ENCODE results near the gene TMED5. TPM values are rescaled to one million over a fixed set of nuclear protein-coding genes. Genes with fewer than 3 reads are reported as not detected.
A peak's percentile ranks its signal among the peaks of the same experiment; 100 is the strongest.

The TMED5 gene
- total and polyA plus RNA-seq, 2 experiments from 2014 or later = 25.0 to 45.2 TPM

GRCh38 chr1:93180723-93181613 lies 755 bp upstream of the TMED5 start, which contains the start of gene CCDC18:
Gene CCDC18 (plus strand): TSS chr1:93180724. CDS start chr1:93183362, 2,638 bp downstream.
- H4K20me1 ChIP-seq (replicated peaks; ENCODE audit: insufficient read depth) = peaks cover 6% of the 10 kb centered on the region; the same call in 1 of the 2 replicates
- peaks cover 3% of the 10 kb centered on the region; the same call in 1 of the 2 replicates for H3F3A ChIP-seq (replicated peaks; ENCODE audit: low read depth)
- peak within 1 kb of the TSS; percentile 94 for H3K27ac ChIP-seq (ENCODE audit: low read depth)
- H3K27me3 ChIP-seq (ENCODE audit: insufficient read depth) = no peaks in the 10 kb centered on the region
- H3K4me2 ChIP-seq = peak within 1 kb of the TSS; percentile 84
- ATAC-seq = peak; percentile 13
- no peaks in the 10 kb centered on the region for H3K36me3 ChIP-seq (ENCODE audit: insufficient read depth)
- H3K36me3 Mint-ChIP-seq (ENCODE audit: low read depth) = no peaks in the 10 kb centered on the region; the same call in 1 of the 3 replicates
- H2AFZ ChIP-seq = peak within 1 kb of the TSS; percentile 94
- peak; percentile 66 for DNase-seq (ENCODE audit: low spot score)
- no peaks in the 10 kb centered on the region; the same call in 2 of the 3 replicates for H3K9me3 Mint-ChIP-seq
- peaks cover 8% of the 10 kb centered on the region for H3K27me3 Mint-ChIP-seq (ENCODE audit: insufficient read depth, low read depth, poor library complexity)
- H3K9me2 ChIP-seq (ENCODE audit: insufficient read depth) = no peaks in the 10 kb centered on the region
- H3K79me2 ChIP-seq (replicated peaks; ENCODE audit: insufficient read depth) = peaks cover 68% of the 10 kb centered on the region
- peaks cover 13% of the 10 kb centered on the region for H3K4me1 ChIP-seq (ENCODE audit: insufficient read depth)
- H3K4me3 ChIP-seq = peak within 1 kb of the TSS; percentile 79
- peak within 1 kb of the TSS; percentile 99 for H3K27ac Mint-ChIP-seq
- H3K4me3 Mint-ChIP-seq = peak within 1 kb of the TSS; percentile 90
- H3K4me1 Mint-ChIP-seq = peaks cover 27% of the 10 kb centered on the region
- TF ChIP-seq CTCF (conservative IDR thresholded peaks at IDR 0.05; ENCODE audit: low read depth in 2 of 2) (no peak), ZNF331 (CRISPR knock-in tag; IDR thresholded peaks at IDR 0.05; ENCODE audit: low read depth) (no peak), EZH2phosphoT487 (IDR thresholded peaks at IDR 0.05; ENCODE audit: unreplicated experiment) (no peak), NANOG (IDR thresholded peaks at IDR 0.05; ENCODE audit: borderline replicate concordance) (no peak), POLR2AphosphoS5 (IDR thresholded peaks at IDR 0.05; ENCODE audit: low read depth) (peak; percentile 83)

- H3F3A ChIP-seq (replicated peaks; ENCODE audit: low read depth) = peaks cover 3% of the 10 kb centered on the region; the same call in 1 of the 2 replicates
- Mint-ChIP-seq H3K4me3 (peak overlapping the region; percentile 90), H3K36me3 (ENCODE audit: low read depth) (peaks cover 5% of the 10 kb centered on the region; the same call in 2 of the 3 replicates), H3K27ac (no peak overlapping the region), H3K27me3 (ENCODE audit: insufficient read depth, low read depth, poor library complexity) (peaks cover 8% of the 10 kb centered on the region), H3K9me3 (no peaks in the 10 kb centered on the region; the same call in 2 of the 3 replicates), H3K4me1 (peaks cover 21% of the 10 kb centered on the region)
- H3K27me3 ChIP-seq (ENCODE audit: insufficient read depth) = no peaks in the 10 kb centered on the region
- DNase-seq (ENCODE audit: low spot score) (no peak), ATAC-seq (no peak)
- H3K4me2 ChIP-seq = peak overlapping the region; percentile 84
- peak overlapping the region; percentile 79 for H3K4me3 ChIP-seq
- no peak for TF ChIP-seq ZNF114 (CRISPR knock-in tag; IDR thresholded peaks at IDR 0.05)
- TF ChIP-seq ZNF331 (CRISPR knock-in tag; IDR thresholded peaks at IDR 0.05; ENCODE audit: low read depth) = no peak
- no peak for TF ChIP-seq EZH2phosphoT487 (IDR thresholded peaks at IDR 0.05; ENCODE audit: unreplicated experiment)
- TF ChIP-seq ZNF462 (CRISPR knock-in tag; IDR thresholded peaks at IDR 0.05) = no peak
- TF ChIP-seq STAT1 (IDR thresholded peaks at IDR 0.05; ENCODE audit: unreplicated experiment) = no peak
- no peak overlapping the region for H2AFZ ChIP-seq
- H3K9me2 ChIP-seq (ENCODE audit: insufficient read depth) = no peaks in the 10 kb centered on the region
- H3K79me2 ChIP-seq (replicated peaks; ENCODE audit: insufficient read depth) = peaks cover 84% of the 10 kb centered on the region
- H4K20me1 ChIP-seq (replicated peaks; ENCODE audit: insufficient read depth) = peaks cover 15% of the 10 kb centered on the region; the same call in 1 of the 2 replicates
- H3K27ac ChIP-seq (ENCODE audit: low read depth) = no peak overlapping the region
- peaks cover 13% of the 10 kb centered on the region for H3K4me1 ChIP-seq (ENCODE audit: insufficient read depth)
- no peaks in the 10 kb centered on the region for H3K36me3 ChIP-seq (ENCODE audit: insufficient read depth)
Observed at GRCh38 chr1:93178418-93178817, 1.8 kb downstream of the TMED5 start.
